NCI-H2107 treated with DMSO at 0.1 percent for 48 hours (cell line): ENCODE results near the gene ROR2.

Experiments used
- DNase-seq: peaks from one replicate; lab custom pipeline; 2025; ENCODE audit not compliant: unreplicated experiment; lab: John Stamatoyannopoulos, UW

Gene ROR2

DNA sequence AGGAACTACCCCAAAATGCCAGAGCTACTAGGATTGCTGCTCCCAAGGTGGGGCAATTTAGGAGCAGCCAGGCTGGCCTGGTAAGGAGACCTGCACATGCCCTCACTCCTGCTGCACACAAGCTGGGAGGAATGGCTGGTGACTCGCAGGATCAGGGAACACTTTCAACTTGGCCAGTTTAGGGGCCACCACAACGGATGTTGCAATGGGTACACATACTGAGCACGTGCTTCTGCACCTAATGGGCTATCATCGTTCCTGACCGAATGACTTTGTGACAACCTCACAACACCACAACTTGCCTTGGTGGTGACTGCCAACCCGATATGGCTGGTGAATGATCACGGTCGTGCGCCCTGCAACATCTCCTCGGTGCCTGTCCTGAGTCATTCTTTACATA is 172.0 kb downstream of the ROR2 start:
- DNase-seq, result no peak

DNA sequence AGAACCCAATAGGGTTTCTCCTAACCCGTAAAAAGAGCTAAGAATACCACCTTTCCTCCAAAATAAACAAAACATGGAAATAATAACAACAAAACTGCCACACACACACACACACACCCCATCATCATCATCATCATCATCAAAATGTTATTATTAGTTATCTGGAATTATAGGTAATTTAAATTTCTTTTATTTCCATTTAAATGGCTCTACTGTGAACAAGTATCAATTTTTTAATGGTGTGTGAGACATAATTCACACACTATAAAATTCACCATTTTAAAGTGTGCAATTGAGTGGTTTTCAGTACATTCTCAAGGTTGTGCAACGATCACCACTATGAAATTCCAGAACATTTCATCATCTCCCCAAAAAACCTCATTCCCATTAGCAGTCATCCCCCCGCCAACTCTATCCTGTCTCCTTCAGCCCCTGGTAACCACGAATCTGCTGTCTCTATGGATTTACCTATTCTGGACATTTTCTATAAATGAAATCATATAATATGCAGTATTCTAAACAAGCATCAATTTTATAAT is 172.7 kb downstream of the ROR2 start:
- no peak for DNase-seq

DNA sequence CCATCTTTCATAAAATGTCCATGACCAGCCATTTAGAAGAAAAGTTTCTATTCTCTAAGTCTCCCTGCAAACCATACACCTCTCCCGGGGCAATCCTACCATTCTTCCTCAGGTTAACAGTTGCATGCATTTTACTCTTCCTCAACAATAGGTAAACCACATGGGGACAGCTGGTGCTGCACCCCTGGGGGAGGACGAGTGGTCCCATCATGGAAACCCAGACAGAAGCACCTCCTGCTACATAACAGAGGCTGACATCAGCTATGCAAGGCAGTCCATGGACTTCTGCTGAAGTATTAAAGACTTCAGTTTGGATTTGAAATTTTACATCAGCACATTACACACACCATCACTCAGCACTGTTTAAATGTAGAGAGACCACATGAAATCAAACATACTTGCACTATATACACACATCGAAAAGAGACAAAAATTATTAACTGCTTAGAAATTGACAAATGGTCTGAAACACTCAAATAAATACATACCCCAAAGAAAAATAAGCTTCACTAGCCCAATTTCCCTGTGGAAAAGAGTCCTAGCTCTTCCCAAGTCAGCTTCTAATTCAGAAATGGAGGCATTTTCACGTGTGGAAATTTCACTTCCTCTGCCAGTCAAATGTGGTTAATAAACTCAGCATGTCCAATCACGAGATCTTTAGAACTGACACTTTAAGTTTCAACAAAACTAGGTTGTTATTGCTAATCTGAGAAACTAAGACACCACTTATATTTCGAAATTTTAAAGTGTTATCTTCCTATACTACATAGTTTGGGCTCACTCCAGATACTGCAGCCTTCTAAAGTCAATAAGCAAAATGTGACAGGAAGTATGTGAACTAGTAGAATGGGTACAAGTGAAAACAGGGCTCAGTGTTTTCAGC is 173.4 kb downstream of the ROR2 start:
- no peak for DNase-seq

DNA sequence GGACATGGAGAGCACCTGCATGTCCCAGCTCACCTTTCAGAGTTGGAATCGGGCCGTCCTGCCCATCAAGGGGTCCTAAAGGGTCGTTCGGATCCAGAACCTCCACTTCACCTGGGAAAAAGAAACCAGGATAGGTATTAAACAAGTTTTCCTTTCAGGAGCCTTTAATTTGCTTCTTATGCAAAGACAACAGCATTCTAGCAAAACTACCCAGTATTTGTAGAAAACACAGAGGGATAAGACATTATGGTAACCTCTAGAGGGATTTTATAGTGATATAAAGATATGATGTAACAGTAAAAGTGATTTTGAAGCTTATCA is 174.4 kb downstream of the ROR2 start:
- no peak for DNase-seq

DNA sequence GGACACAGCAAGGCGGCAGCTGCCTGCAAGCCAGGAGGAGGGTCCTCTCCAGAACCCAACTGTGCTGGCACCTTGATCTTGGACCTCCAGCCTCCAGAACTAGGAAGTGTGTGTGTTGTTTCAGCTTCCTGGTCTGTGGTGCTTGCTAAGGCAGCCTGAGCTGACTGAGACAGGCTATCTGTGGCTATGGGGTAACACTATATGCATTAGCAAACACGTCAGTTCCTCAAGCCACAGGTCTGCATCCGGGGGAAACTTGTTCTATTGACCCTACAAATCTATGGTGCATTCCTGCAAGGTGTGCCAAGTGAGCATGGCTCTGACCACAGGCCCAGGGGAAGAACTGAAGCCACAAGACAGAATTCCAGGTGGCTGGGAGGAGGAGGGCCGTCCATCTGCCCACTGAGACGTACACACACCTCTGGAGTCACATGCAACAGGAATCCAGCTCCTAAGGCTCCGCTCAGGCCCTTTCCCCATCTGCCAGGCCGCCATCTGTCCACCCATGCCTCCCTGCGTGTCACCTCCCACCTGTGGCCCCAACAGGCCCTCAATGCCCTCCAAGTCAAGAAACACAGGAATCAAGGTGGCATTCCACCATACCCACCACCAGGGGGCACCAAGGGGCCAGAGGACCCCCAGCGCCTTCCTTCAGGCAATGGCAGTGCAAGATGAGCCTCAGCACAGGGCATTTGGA is 174.9 kb downstream of the ROR2 start:
- peak; percentile 5 for DNase-seq

DNA sequence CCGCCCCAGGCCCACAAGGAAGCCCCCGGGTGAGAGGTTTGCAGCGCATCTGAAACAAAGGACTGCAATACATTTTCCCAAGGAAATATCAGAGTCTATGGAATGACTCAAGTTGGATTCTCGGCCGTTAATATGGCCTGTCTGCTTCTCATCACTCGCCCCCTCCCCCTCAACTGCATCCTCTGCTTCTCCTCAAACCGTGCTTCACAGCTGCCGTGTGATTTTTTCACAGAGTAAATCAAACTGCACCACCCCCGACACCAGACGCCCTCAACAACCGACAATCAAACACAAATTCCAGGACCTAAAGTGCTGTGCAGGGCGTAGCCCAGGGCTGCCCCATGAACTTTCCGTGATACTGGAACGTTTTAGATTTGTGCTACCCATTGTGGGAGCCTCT is 176.9 kb downstream of the ROR2 start:
- DNase-seq, result no peak

DNA sequence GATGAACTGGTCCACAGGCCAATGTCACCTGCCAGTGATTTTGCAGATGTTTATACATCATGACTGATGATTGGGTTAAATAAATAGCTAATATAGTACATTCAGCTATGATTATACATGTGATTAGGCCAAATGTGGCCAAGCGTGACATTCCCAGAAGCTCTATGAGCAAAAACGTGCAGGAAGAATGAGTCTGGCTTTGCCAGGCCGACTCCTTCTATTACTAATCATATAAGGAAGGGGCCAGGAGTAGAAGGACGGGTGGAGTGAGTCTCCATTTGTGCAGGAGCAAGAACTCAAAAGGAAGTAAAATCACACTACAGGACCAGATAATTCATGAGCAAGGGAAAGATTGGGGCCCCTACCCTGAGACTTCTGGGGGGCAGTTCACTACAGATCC is 178.2 kb downstream of the ROR2 start:
- no peak for DNase-seq

DNA sequence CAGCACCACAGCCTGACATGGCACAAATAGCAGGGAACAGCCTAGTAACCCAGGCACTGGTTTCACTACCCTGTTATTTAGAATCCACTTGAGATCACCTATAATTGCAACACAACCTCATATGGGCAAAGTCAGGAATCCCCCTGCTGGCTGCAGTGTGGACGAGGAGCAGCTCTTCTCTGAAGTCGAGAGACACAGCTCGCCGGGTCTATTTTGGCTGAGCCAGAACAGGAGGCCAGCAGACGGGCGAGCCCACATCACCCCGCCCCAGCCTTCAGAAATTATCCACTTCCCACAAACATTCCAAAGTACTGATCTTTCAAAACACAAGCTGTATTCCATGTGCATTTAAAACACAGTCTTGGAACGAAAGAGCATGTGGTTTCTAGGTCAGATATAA is 179.0 kb downstream of the ROR2 start:
- no peak for DNase-seq

DNA sequence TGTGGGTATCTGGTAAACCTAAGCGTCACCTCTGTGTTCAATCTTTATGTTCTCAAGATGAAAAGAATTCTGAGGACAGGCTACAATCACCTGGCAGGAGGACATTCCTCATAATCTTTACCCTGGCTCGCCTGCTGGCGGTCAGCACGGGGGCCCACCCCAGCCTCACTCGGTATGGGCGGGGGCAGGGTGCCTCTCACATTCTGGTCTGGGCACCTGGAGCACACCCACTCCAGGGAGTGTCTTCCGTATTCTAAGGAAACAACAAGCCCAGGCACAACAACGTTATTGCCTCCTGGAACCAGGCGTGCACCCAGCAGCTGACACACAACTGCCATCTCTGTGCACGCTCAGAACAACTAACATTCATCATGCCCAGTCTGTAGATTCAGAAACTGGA is 179.8 kb downstream of the ROR2 start:
- no peak for DNase-seq

DNA sequence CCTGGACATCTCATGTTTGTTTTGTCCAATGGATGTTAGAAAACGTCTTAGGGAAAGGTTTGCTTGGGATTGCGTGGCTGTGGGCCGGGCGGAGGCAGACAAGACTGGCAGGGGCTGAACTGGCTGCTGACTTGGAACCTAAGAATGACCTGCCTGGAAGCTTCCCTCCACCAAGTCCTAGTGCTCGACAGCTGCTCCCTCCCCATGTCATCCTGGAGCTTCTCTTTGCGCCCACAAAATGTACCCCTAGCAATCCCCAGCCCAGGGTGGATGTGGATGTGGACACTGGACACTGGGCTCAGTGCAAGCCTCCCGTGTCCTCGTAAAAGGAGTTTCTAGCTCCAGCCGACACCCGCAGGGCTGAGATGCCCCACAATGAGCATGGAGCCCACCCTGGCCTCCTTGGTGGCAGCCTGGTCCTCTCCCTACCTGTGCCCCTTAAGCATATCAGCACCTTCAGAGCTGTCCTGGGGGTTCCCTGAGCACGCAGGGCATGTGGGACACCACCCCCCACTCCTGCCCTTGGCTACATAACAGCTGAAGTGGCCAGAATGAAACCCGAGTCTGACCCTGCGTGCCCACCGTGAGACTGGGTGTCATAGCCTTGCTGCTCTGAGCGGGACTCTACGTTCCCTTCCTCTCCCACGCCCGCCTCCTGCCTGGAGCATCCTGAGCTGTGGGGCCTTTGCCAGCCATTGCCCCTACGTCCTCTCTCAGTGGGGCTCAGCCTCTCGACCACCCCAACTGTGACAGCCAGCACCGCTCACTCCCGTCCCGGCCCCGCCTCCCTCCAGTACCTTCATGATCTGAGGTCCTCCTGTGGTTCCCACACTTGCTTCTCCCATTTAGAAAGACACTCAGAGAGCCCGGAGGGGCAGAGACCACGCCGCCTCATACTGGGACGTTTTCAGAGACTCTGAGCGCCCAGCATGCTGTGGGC is 180.8 kb downstream of the ROR2 start:
- no peak for DNase-seq

DNA sequence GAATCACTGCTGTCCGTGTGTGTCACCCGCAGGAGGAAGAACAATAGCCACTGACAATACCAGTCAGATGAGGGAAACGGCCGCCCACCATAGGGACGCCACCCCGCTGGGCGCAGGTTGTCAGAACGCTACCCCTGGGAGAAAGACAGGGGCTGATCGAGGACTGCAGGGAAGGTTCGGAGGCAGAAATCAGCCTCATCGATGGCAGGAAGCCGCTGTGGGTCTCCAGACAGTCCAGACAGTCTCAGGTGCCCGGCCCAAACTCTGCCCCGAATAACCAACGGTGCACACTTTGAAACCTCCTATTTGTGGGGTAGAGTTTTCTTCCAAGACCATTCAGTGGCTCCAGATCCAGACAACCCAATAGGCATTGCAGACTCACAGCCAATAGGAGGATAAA is 181.5 kb downstream of the ROR2 start:
- no peak for DNase-seq

DNA sequence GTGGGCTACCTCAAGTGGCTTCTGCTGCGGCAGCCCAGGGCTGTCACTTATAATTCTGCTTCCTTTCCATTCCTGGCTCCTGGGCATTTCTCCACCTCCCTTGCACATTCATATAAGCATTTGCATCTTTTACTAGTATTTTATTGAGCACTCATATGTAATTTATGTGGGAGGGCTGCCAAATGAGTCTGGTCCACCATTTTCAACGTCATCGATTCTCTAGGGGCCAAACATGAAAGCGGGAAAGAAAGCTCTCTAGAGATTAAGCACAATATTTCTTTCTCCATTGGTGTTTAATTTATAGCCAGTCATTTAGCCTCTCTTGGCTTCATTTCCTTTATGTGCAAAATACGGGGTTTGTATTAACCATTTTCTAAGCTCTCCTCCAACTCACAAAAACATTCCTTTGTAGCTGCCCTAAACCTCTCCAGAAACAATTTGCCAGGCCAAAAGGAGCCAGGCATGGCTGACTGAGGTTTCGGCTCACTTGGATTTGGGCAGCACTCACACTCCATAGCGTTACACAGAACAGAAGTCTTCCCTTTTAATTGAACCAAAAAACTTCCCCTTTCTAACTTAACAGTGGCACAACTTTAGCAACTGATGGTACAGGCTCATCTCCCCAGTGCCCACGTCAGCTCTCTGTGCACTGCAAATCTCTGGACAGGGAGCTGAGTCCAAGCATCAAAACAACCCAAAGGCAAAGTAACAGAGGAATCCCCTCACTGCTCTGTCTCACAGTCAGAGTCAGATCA is 183.5 kb downstream of the ROR2 start:
- DNase-seq, result no peak

DNA sequence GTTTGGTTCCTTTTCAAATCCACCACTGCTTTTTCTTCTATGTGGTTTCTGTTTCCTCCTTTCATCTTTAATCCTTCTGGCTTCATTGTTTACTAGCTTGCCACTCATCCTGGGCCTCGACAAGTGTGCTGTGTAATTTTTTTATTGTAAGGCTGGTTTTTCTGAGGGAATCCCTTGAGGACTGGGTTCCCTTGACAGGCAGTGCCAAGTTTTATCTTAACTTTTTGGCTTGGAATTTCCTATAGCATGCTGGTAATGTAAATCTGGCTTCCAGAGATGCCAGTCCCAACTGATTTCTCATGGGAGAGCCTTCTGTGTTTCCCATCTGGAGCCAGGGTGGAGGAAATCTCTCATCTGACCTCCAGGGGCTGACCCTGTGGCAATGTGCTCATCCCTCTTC is 184.7 kb downstream of the ROR2 start:
- no peak for DNase-seq

DNA sequence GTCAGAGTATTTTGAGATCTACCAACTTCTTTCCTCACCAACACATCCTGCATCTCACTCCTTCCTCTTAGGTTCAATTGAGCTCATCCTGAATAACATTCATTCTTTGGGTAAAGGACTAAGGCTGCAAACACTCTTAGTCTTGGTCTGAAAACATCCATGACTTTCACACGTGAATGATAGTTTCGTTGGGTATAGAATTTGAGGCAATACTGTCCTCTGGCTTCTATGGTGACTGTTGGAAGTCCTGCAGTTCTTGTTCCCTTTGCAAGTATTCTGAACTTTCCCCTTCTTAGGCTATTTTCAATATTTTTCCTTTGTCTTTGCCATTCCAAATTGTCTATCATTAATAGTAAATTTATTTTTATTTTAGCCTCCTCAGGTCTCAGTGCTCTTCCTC is 185.4 kb downstream of the ROR2 start:
- DNase-seq, result no peak

DNA sequence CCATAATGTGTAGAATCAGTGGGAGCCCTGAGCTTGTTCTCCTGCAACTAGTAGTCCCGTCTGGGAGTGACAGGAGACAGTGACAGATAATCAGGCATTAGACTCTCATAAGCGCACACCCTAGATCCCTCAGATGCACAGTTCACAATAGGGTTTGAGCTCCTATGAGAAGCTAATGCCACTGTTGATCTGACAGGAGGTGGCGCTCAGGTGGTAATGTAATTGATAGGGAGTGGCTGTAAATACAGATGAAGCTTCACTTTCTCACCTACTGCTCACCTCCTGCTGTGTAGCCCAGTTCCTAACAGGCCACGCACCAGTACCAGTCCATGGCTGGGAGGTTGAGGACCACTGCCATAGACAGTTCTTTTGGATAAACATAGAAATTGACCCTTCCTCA is 188.7 kb downstream of the ROR2 start:
- DNase-seq, result no peak

DNA sequence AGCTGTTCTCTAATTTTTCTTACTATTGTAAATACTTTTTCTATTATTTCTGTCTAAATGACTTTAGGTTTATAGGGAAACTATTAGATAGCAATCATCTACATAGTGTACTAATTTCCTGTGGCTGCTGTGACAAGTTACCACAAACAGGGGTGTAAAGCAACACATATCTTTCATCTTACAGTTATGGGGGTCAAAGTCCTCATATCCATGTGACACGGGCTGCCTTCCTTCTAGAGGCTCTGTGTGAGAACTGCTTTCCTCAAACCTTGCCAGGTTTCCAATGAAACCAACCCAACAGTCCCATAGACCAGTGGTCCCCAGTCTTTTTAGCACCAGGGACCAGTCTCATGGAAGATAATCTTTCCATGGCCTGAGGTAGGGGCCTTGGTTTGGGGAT is 189.1 kb downstream of the ROR2 start:
- no peak for DNase-seq

DNA sequence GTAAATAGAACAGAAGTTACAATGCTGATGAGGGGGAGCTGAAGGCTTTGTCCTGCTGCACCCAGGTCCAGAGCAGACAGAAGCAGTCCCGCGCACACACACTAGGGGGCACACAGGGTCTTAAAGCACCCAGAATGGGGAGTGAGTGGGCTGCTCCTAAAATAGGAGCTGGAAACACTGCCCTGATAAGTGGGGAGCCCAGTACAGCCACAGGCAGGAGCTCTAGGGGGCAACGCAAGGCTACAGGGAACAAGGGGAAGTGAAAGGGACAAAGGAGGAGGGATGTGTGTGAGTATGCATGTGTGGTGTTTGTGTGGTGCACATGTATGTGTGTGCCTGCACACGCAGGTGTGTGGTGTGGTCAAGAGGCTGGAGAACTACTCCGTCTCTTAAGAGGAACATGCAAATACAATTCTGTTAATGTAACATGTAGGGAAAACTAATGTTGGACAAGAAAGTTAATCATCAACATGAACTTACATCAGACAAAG is 191.5 kb downstream of the ROR2 start:
- DNase-seq, result no peak

DNA sequence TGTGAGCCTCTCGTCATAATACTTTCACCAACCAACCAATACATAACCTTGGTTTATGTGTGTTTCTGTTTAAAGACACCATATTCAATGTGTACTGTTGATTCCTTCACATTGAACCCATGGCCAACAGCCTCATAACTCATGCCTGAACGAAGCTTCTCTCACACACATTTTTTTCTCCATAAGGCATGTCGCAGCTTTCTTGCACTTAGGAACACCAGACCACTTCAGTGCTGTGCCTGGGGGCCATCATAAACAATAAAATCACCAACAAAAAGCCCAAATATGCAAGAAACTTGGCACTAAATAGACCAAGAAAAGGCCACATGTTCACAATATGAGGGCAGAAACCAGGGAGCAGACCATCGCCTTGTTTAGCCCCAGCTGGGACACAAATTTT is 192.2 kb downstream of the ROR2 start:
- no peak for DNase-seq

DNA sequence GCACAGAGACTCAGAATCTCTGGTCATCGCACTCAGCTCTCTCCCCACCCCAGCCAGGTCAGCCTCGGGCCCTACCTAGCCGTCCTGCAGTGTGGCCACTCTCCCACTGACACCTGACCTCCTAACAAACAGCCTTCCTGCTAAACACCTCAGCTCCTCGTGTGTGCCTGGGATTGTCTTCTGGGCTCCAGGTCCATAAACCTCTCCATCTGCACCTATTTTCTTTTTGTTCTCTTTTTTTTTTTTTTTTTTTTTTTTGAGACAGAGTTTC is 193.6 kb downstream of the ROR2 start:
- no peak for DNase-seq

DNA sequence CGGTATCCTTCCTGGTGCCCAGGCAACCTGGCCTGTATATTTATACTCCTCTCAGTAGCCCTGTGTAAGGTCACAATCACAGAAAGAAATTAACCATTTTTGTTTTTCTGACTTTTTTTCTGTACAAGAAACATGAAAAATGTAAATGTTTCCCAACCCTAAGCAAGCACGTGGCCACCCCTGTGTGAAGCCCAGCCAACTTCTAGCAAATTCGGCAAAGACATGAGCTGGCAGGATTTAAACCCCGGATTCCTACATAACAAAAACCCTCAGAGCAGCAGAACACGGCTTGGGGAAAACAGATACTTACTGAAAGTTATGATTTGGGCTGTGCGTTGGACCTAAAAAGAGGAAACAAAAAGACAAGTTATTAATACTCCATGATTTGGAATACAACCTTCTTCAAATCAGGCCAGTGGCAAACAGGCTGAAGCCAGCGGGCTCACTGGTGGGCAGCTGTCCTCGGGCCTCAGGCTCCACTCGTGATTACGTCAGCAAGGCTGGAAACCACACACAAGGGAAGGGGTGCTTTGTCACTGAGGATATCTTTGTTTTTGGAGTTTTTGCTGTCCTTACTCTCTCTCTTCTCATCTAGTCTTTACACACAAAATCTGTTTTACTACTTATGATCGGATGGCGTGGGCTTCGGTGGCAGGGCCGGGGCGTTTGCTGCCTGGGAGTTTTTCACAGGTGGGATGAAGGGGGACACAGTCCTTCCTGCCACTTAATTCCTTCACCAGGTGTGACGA is 194.1 kb downstream of the ROR2 start:
- DNase-seq, result no peak
